Gastroesophageal sphincter (tissue), 4 donors: ENCODE data around the gene PSME2. TPM values are rescaled to one million over a fixed set of nuclear protein-coding genes. Genes with fewer than 3 reads are reported as not detected.

Source experiments
- ATAC-seq: fragments of 150-250 bp; one replicate; pipeline ENCODE4 v1.9.1; 2016; ENCODE audit warnings: mild to moderate bottlenecking, moderate library complexity
- H3K27ac ChIP-seq, 4 donors: fragments of 200-600 bp; sonication (generic) in 3 of 4; 1 replicate in 3 of 4; 2 replicates in 1 of 4; pipeline ENCODE4 v1.5.1; 2016 to 2019
- H3K27me3 ChIP-seq: fragments of 200-600 bp; sonication (generic); one replicate; pipeline ENCODE4 v1.5.1; 2019
- H3K36me3 ChIP-seq, 2 donors: fragments of 200-600 bp; sonication (generic); one replicate each; pipeline ENCODE4 v1.5.1; 2019; ENCODE audit warnings: control low read depth in 1 of 2
- H3K4me1 ChIP-seq, 3 donors: fragments of 200-600 bp; sonication (generic); 1 replicate in 2 of 3; 2 replicates in 1 of 3; pipeline ENCODE4 v1.5.1; 2016 to 2019; ENCODE audit warnings: control low read depth in 2 of 3
- H3K4me3 ChIP-seq, 2 donors: fragments of 200-600 bp; sonication (generic); one replicate each; pipeline ENCODE4 v1.5.1; 2019; ENCODE audit warnings: mild to moderate bottlenecking in 1 of 2, moderate library complexity in 1 of 2
- H3K9me3 ChIP-seq, 3 donors: fragments of 200-600 bp; sonication (generic); one replicate each; pipeline ENCODE4 v1.5.1; 2017 to 2019; ENCODE audit warnings: control low read depth in 2 of 3
- CTCF ChIP-seq, 4 experiments: fragments of 200-600 bp in 2 of 4; fragments of 450-650 bp in 2 of 4; sonication (generic) in 1 of 4; IDR thresholded peaks; one replicate each; pipeline ENCODE4 v1.5.1; 2017 to 2019; ENCODE audit warnings: antibody characterized with exemption in 4 of 4, mild to moderate bottlenecking in 2 of 4, moderate library complexity in 2 of 4
- EP300 ChIP-seq: sonication (generic); formaldehyde crosslinking; IDR thresholded peaks from one replicate; pipeline ENCODE4 v1.6.1; 2017; ENCODE audit warnings: antibody characterized with exemption, mild to moderate bottlenecking
- POLR2A ChIP-seq, 2 donors: fragments of 450-650 bp; IDR thresholded peaks; one replicate each; pipeline ENCODE4 v1.6.1; 2017; ENCODE audit warnings: antibody characterized with exemption in 2 of 2, mild to moderate bottlenecking in 2 of 2, moderate library complexity in 1 of 2
- POLR2AphosphoS5 ChIP-seq: sonication (generic); formaldehyde crosslinking; IDR thresholded peaks from one replicate; pipeline ENCODE4 v1.6.1; 2017; ENCODE audit warnings: antibody characterized with exemption
- WGBS, 2 donors: methylation state at CpG; one replicate each; pipeline ENCODE4 v1.1.5; 2018; ENCODE audit warnings: low coverage in 1 of 2; 5-methylcytosine and 5-hydroxymethylcytosine counted together
- total RNA-seq, 4 donors: library from RNA; depleted of rRNA; stranded (reverse); fragments of >200 nt; gene quantifications; one replicate each; pipeline ENCODE4 v1.1.0, GENCODE V29; 2016

Gene PSME2
- total RNA-seq, 4 donors from 2014 or later = 41.4 to 52.3 (median 42.0) TPM

GRCh38 chr14:24098927-24099813, 47.2 kb downstream of the PSME2 start:
- Histone ChIP-seq H3K27ac (no peak overlapping the region), H3K36me3 (peaks cover 0 to 50% of the 10 kb centered on the region in 2 donors), H3K4me3 (no peak overlapping the region), H3K9me3 (no peaks in the 10 kb centered on the region), H3K27me3 (no peaks in the 10 kb centered on the region), H3K4me1 (peaks cover 0 to 17% (median 8%) of the 10 kb centered on the region in 3 donors)
- WGBS, 2 donors = no CpG with 5 or more reads among the region's 17 CpGs
- no peak for ATAC-seq
- TF ChIP-seq EP300 = no peak
- no peak for TF ChIP-seq POLR2A (IDR thresholded peaks at IDR 0.05)

- no peak for TF ChIP-seq EP300
- Histone ChIP-seq H3K9me3 (no peaks in the 10 kb centered on the region), H3K36me3 (peaks cover 0 to 42% of the 10 kb centered on the region in 2 donors), H3K27ac (no peak overlapping the region), H3K4me1 (peaks cover 0 to 25% (median 8%) of the 10 kb centered on the region in 3 donors), H3K4me3 (no peak overlapping the region), H3K27me3 (no peaks in the 10 kb centered on the region)
- no peak for ATAC-seq
- WGBS, 2 donors = 83 to 98% methylated on average over 1 to 6 of the region's 16 CpGs
Observed at GRCh38 chr14:24098229-24098926, 48.0 kb downstream of the PSME2 start.

- peaks cover 0 to 34% of the 10 kb centered on the region in 2 donors for H3K36me3 ChIP-seq
- no peaks in the 10 kb centered on the region for H3K27me3 ChIP-seq
- no peak overlapping the region for H3K4me3 ChIP-seq
- no peak overlapping the region for H3K27ac ChIP-seq
- H3K4me1 ChIP-seq = peaks cover 0 to 31% (median 8%) of the 10 kb centered on the region in 3 donors
- TF ChIP-seq CTCF (IDR thresholded peaks at IDR 0.05) (no peak), POLR2AphosphoS5 (no peak), POLR2A (IDR thresholded peaks at IDR 0.05) (no peak), EP300 (no peak)
- no peak for ATAC-seq
- 94 to 100% methylated on average over 1 to 6 of the region's 8 CpGs for WGBS, 2 donors
- H3K9me3 ChIP-seq = no peaks in the 10 kb centered on the region
Observed at GRCh38 chr14:24096545-24097181, 49.7 kb downstream of the PSME2 start.

GRCh38 chr14:24095271-24096068, 50.9 kb downstream of the PSME2 start:
- 25 to 72% methylated on average over 4 to 5 of the region's 12 CpGs for WGBS, 2 donors
- Histone ChIP-seq H3K4me3 (peak overlapping the region; percentile 59 to 94), H3K36me3 (peaks cover 0 to 29% of the 10 kb centered on the region in 2 donors), H3K27me3 (no peaks in the 10 kb centered on the region), H3K27ac (peak overlapping the region in 3 of 4 donors; percentile 93 to 97 (median 95)), H3K4me1 (peaks cover 0 to 31% (median 8%) of the 10 kb centered on the region in 3 donors), H3K9me3 (no peaks in the 10 kb centered on the region)
- TF ChIP-seq EP300 (no peak), POLR2A (IDR thresholded peaks at IDR 0.05) (peak in 1 of 2 donors; percentile 21)
- no peak for ATAC-seq

GRCh38 chr14:24094841-24095270, 51.6 kb downstream of the PSME2 start:
- peaks cover 0 to 31% (median 8%) of the 10 kb centered on the region in 3 donors for H3K4me1 ChIP-seq
- H3K4me3 ChIP-seq = peak overlapping the region; percentile 59 to 94
- no peak for ATAC-seq
- peaks cover 0 to 23% of the 10 kb centered on the region in 2 donors for H3K36me3 ChIP-seq
- no peaks in the 10 kb centered on the region for H3K27me3 ChIP-seq
- 25% methylated on average over 9 of the region's 14 CpGs; no CpG with 5 or more reads in 1 of the 2 donors for WGBS, 2 donors
- no peaks in the 10 kb centered on the region for H3K9me3 ChIP-seq
- peak overlapping the region; percentile 62 to 97 (median 94) for H3K27ac ChIP-seq
- TF ChIP-seq POLR2AphosphoS5 = no peak
- TF ChIP-seq EP300 = no peak
- TF ChIP-seq POLR2A (IDR thresholded peaks at IDR 0.05) = no peak
- TF ChIP-seq CTCF (IDR thresholded peaks at IDR 0.05) = no peak
